ENCODE data around the gene TRIP4.

DNA sequence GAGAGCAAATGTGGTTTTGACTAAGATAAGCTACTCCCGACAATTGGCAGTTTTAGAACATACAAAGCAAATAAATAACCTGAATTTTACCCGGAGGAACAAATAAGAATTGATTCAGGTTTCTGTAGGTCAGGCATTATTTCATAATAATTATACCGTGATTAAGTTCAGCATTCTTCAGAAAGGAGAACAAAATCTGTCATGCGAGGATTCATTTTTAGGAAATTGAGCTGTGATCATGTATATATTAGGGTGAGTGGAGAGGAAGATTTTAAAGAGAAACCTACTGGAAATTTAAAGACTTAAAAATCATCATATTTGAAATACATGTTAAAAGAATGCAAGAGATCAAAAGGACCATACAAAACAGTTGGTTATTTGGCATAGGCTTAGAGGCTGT, 93.3 kb downstream of the TRIP4 start:
- TF ChIP-seq, protein P1, sequence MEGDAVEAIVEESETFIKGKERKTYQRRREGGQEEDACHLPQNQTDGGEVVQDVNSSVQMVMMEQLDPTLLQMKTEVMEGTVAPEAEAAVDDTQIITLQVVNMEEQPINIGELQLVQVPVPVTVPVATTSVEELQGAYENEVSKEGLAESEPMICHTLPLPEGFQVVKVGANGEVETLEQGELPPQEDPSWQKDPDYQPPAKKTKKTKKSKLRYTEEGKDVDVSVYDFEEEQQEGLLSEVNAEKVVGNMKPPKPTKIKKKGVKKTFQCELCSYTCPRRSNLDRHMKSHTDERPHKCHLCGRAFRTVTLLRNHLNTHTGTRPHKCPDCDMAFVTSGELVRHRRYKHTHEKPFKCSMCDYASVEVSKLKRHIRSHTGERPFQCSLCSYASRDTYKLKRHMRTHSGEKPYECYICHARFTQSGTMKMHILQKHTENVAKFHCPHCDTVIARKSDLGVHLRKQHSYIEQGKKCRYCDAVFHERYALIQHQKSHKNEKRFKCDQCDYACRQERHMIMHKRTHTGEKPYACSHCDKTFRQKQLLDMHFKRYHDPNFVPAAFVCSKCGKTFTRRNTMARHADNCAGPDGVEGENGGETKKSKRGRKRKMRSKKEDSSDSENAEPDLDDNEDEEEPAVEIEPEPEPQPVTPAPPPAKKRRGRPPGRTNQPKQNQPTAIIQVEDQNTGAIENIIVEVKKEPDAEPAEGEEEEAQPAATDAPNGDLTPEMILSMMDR (IDR thresholded peaks at IDR 0.05): no peak
- TF ChIP-seq POLR2A (IDR thresholded peaks at IDR 0.05): no peak

All from adrenal gland (tissue), 5 donors.